ENCODE measurements around the gene VAV1.

- TF ChIP-seq, protein P1, sequence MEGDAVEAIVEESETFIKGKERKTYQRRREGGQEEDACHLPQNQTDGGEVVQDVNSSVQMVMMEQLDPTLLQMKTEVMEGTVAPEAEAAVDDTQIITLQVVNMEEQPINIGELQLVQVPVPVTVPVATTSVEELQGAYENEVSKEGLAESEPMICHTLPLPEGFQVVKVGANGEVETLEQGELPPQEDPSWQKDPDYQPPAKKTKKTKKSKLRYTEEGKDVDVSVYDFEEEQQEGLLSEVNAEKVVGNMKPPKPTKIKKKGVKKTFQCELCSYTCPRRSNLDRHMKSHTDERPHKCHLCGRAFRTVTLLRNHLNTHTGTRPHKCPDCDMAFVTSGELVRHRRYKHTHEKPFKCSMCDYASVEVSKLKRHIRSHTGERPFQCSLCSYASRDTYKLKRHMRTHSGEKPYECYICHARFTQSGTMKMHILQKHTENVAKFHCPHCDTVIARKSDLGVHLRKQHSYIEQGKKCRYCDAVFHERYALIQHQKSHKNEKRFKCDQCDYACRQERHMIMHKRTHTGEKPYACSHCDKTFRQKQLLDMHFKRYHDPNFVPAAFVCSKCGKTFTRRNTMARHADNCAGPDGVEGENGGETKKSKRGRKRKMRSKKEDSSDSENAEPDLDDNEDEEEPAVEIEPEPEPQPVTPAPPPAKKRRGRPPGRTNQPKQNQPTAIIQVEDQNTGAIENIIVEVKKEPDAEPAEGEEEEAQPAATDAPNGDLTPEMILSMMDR (IDR thresholded peaks at IDR 0.05; ENCODE audit: insufficient read depth, low read length, poor library complexity, severe bottlenecking) = no peak
- TF ChIP-seq EZH2phosphoT487 (conservative IDR thresholded peaks at IDR 0.05; ENCODE audit: low read length) = no peak
Observed at GRCh38 chr19:6837525-6837924, 65.0 kb downstream of the VAV1 start.

Measured in SU-DHL-6 (cell line).